HEK293T (cell line): Measurements from ENCODE around the gene PTPRG.

Experiments
- CTCF ChIA-PET: fragments of 350-600 bp; formaldehyde crosslinking; extraction: SDS; loops from one replicate; lab custom pipeline; 2021; ENCODE audit warnings: antibody characterized with exemption, inconsistent platforms; lab: Yijun Ruan, JAX
- POLR2A ChIA-PET: fragments of 350-600 bp; formaldehyde crosslinking; extraction: SDS; loops from one replicate; lab custom pipeline; 2020; ENCODE audit warnings: antibody characterized with exemption, inconsistent platforms; lab: Yijun Ruan, JAX
- DNase-seq: peaks from one replicate; pipeline ENCODE4 v3.0.0; 2012; ENCODE audit warnings: mixed read lengths; ENCODE audit errors: extremely low spot score
- ARNT ChIP-seq: fragments of 450-650 bp; IDR thresholded peaks from 2 replicates; pipeline ENCODE4 v1.6.1; 2017; ENCODE audit warnings: mild to moderate bottlenecking
- BHLHE40 ChIP-seq: fragments of 450-650 bp; IDR thresholded peaks from 2 replicates; pipeline ENCODE4 v1.6.1; 2016; ENCODE audit warnings: mild to moderate bottlenecking, moderate library complexity, borderline replicate concordance
- CTBP1 ChIP-seq: fragments of 450-650 bp; IDR thresholded peaks from 2 replicates; pipeline ENCODE4 v1.6.1; 2016; ENCODE audit warnings: borderline replicate concordance
- ELF4 ChIP-seq: fragments of 450-650 bp; IDR thresholded peaks from 2 replicates; pipeline ENCODE4 v1.6.1; 2017; ENCODE audit warnings: antibody characterized with exemption
- FOXA1 ChIP-seq: fragments of 450-650 bp; IDR thresholded peaks from 2 replicates; pipeline ENCODE4 v1.6.1; 2016; ENCODE audit warnings: mild to moderate bottlenecking
- FOXK2 ChIP-seq: fragments of 450-650 bp; IDR thresholded peaks from 2 replicates; pipeline ENCODE4 v1.6.1; 2016; ENCODE audit warnings: mild to moderate bottlenecking
- FOXM1 ChIP-seq: fragments of 450-650 bp; IDR thresholded peaks from 2 replicates; pipeline ENCODE4 v1.6.1; 2017; ENCODE audit warnings: mild to moderate bottlenecking, borderline replicate concordance
- HDGF ChIP-seq: fragments of 450-650 bp; IDR thresholded peaks from 2 replicates; pipeline ENCODE4 v1.6.1; 2017; ENCODE audit warnings: antibody characterized with exemption, borderline replicate concordance
- L3MBTL2 ChIP-seq: fragments of 450-650 bp; conservative IDR thresholded peaks from 2 replicates; pipeline ENCODE4 v1.6.1; 2016; ENCODE audit warnings: mild to moderate bottlenecking
- LEF1 ChIP-seq: fragments of 450-650 bp; IDR thresholded peaks from 2 replicates; pipeline ENCODE4 v1.6.1; 2017; ENCODE audit warnings: mild to moderate bottlenecking, borderline replicate concordance
- NFRKB ChIP-seq: fragments of 450-650 bp; IDR thresholded peaks from 2 replicates; pipeline ENCODE4 v1.6.1; 2016; ENCODE audit warnings: mild to moderate bottlenecking, moderate library complexity
- PKNOX1 ChIP-seq: fragments of 450-650 bp; IDR thresholded peaks from 2 replicates; pipeline ENCODE4 v1.6.1; 2016
- SP1 ChIP-seq: fragments of 450-650 bp; IDR thresholded peaks from 2 replicates; pipeline ENCODE4 v1.6.1; 2017
- SUZ12 ChIP-seq: fragments of 450-650 bp; IDR thresholded peaks from 2 replicates; pipeline ENCODE4 v1.6.1; 2016; ENCODE audit warnings: mild to moderate bottlenecking
- TARDBP ChIP-seq: fragments of 450-650 bp; IDR thresholded peaks from 2 replicates; pipeline ENCODE4 v1.6.1; 2016
- ZNF384 ChIP-seq: fragments of 450-650 bp; IDR thresholded peaks from 2 replicates; pipeline ENCODE4 v1.6.1; 2016

Gene PTPRG

DNA sequence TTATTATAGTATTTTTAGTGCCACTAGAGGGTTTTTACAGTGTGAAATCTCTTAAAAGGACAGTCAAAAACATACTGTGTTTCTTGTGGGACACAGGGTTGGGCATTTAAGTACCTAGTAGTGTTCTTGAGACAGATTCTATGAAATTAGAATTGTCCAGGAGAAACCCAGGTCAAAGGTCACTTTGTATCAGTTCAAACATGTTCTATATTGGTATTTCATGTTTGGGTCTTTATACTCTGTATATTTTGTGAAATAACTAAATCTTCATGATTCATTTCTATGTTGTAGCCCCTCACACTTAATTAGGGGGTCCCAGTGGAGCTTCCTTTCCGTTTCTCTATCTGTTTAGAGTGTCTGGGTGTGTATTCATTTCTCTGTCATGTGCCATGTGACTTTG lies 171.6 kb downstream of the PTPRG start:
- TF ChIP-seq TARDBP (no peak), ELF4 (no peak), FOXM1 (no peak), L3MBTL2 (no peak), SUZ12 (no peak), ARNT (no peak), CTBP1 (no peak), SP1 (no peak), BHLHE40 (no peak), FOXK2 (no peak), NFRKB (no peak), ZNF384 (no peak), LEF1 (no peak)
- POLR2A ChIA-PET = no interaction called here
- DNase-seq = no peak
- CTCF ChIA-PET = no interaction called here

GRCh38 chr3:61733876-61734275 lies 172.5 kb downstream of the PTPRG start:
- ChIA-PET POLR2A (no interaction called here), CTCF (no interaction called here)
- no peak for DNase-seq
- no peak for TF ChIP-seq PKNOX1
- no peak for TF ChIP-seq FOXK2
- TF ChIP-seq HDGF = no peak
- TF ChIP-seq SP1 = no peak
- no peak for TF ChIP-seq BHLHE40
- no peak for TF ChIP-seq FOXA1
- no peak for TF ChIP-seq LEF1
- TF ChIP-seq L3MBTL2 = no peak
- TF ChIP-seq ZNF384 = no peak
- no peak for TF ChIP-seq FOXM1
- TF ChIP-seq ELF4 = no peak
- TF ChIP-seq CTBP1 = no peak
- TF ChIP-seq ARNT = no peak
- TF ChIP-seq SUZ12 = no peak
- no peak for TF ChIP-seq NFRKB
- no peak for TF ChIP-seq TARDBP

- POLR2A ChIA-PET = interaction anchor here (0.7 to 1.0 kb wide), 2 partner anchors 174 to 435 kb away, joined by 3 to 4 read pairs; partner anchors contain the start of gene PTPRG
Observed at GRCh38 chr3:61734749-61735686, 173.6 kb downstream of the PTPRG start.

DNA sequence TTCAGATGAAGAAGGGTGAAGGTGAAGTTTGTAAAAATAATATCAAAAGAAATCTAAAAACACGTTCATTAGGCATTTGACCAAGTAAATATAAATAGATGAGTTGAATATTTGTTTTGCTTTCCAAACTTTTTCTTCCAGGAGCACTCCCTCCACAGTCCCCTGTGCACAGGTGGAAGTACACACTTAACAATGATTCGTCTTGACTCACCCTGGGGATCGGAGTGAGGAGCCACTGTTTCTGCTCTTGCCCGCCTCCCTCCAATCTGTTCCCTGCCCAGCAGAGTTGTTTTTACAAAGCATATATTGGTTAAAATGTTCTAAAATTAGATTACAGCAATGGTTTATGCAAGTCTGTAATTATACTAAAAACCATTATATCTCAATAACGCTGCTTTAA lies 175.1 kb downstream of the PTPRG start:
- CTCF ChIA-PET = no interaction called here
- POLR2A ChIA-PET = no interaction called here
- TF ChIP-seq FOXK2 (no peak), LEF1 (no peak), PKNOX1 (no peak), FOXM1 (no peak), ZNF384 (no peak), L3MBTL2 (no peak)
- no peak for DNase-seq

More at GRCh38 chr3:61734749-61735686, 173.6 kb downstream of the PTPRG start:
- CTCF ChIA-PET = no interaction called here
- no peak for DNase-seq
- TF ChIP-seq LEF1 (no peak), SP1 (no peak)

DNA sequence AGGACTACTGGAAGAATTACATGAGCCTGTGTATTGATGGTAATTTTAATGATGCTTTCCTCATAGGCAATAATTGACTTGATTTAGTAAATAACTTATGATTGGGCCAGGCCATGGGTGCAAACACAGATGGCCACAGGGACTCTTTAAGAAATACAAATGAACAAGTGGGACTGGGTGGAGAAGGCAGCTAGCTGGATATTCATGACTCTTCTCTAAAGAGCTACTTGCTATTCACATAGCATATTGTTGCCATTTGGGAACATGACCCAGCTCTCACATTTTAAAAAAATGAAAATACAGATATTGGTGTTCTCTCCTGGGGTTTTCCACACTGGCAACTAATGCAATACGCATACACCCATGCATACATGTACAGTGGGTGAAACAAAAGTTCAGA lies 178.3 kb downstream of the PTPRG start:
- POLR2A ChIA-PET = no interaction called here
- CTCF ChIA-PET = no interaction called here
- no peak for DNase-seq
- no peak for TF ChIP-seq ZNF384
- no peak for TF ChIP-seq L3MBTL2

- DNase-seq = no peak
- no peak for TF ChIP-seq BHLHE40
- TF ChIP-seq FOXM1 = no peak
- TF ChIP-seq TARDBP = no peak
- POLR2A ChIA-PET = no interaction called here
- CTCF ChIA-PET = no interaction called here
Observed at GRCh38 chr3:61740494-61740893, 179.1 kb downstream of the PTPRG start.

- ChIA-PET POLR2A (no interaction called here), CTCF (interaction anchor here (0.6 kb wide), 1 partner anchor 29 kb away, joined by 8 read pairs; no protein-coding TSS in a partner anchor)
- DNase-seq = no peak
- TF ChIP-seq FOXA1 (no peak), CTBP1 (no peak), TARDBP (no peak), BHLHE40 (no peak), ELF4 (no peak), PKNOX1 (no peak), ZNF384 (no peak), SUZ12 (no peak), FOXK2 (no peak), FOXM1 (no peak), LEF1 (no peak), SP1 (no peak), NFRKB (no peak)
Observed at GRCh38 chr3:61741551-61741950, 180.2 kb downstream of the PTPRG start.
